HepG2 (cell line): ENCODE results near the gene GGT1. TPM values are rescaled to one million over a fixed set of nuclear protein-coding genes. Genes with fewer than 3 reads are reported as not detected.

ENCODE experiments used
- ATF7-NPFF ChIP-seq: sonication (generic); formaldehyde crosslinking; IDR thresholded peaks from 2 replicates; pipeline ENCODE4 v1.8.1; 2023; ENCODE audit warnings: mild to moderate bottlenecking, low read depth, missing genetic modification reagents, moderate library complexity
- BCL6 ChIP-seq: IDR thresholded peaks from 2 replicates; pipeline ENCODE4 v1.6.1; 2016; ENCODE audit warnings: missing genetic modification reagents, missing compliant biosample characterization
- CBFB ChIP-seq: sonication (generic); formaldehyde crosslinking; IDR thresholded peaks from 2 replicates; pipeline ENCODE4 v1.4.0; 2020; ENCODE audit warnings: missing genetic modification reagents
- DMAP1 ChIP-seq: IDR thresholded peaks from 2 replicates; pipeline ENCODE4 v1.6.1; 2016
- DPF2 ChIP-seq: sonication (generic); formaldehyde crosslinking; IDR thresholded peaks from 2 replicates; pipeline ENCODE4 v1.4.0; 2020; ENCODE audit warnings: mild to moderate bottlenecking, low read depth, missing genetic modification reagents, borderline replicate concordance
- ERF ChIP-seq: IDR thresholded peaks from 2 replicates; pipeline ENCODE4 v1.6.1; 2018; ENCODE audit warnings: missing biosample characterization, missing genetic modification reagents
- HDAC2 ChIP-seq: sonication (generic); formaldehyde crosslinking; IDR thresholded peaks from 2 replicates; pipeline ENCODE4 v1.4.0; 2020; ENCODE audit warnings: missing genetic modification reagents
- PCBP1 ChIP-seq: fragments of 200-400 bp; formaldehyde crosslinking; IDR thresholded peaks from 2 replicates; pipeline ENCODE4 v1.6.1; 2017; ENCODE audit warnings: mild to moderate bottlenecking, low read depth, low read length, borderline replicate concordance
- POGZ ChIP-seq: sonication (generic); formaldehyde crosslinking; IDR thresholded peaks from 2 replicates; pipeline ENCODE4 v1.4.0; 2020; ENCODE audit warnings: mild to moderate bottlenecking, missing genetic modification reagents
- SP4 ChIP-seq: sonication (generic); formaldehyde crosslinking; IDR thresholded peaks from 2 replicates; pipeline ENCODE4 v1.8.1; 2023; ENCODE audit warnings: mild to moderate bottlenecking, missing genetic modification reagents
- ZNF101 ChIP-seq: sonication (generic); formaldehyde crosslinking; IDR thresholded peaks from 2 replicates; pipeline ENCODE4 v1.4.0; 2020; ENCODE audit warnings: mild to moderate bottlenecking, low read depth, missing genetic modification reagents, borderline replicate concordance
- ZNF143 ChIP-seq: sonication (generic); formaldehyde crosslinking; IDR thresholded peaks from 2 replicates; pipeline ENCODE4 v1.4.0; 2020; ENCODE audit warnings: missing genetic modification reagents
- ZNF343 ChIP-seq: sonication (generic); formaldehyde crosslinking; IDR thresholded peaks from 2 replicates; pipeline ENCODE4 v1.4.0; 2020; ENCODE audit warnings: mild to moderate bottlenecking, missing genetic modification reagents
- ZNF556 ChIP-seq: sonication (generic); formaldehyde crosslinking; IDR thresholded peaks from 2 replicates; pipeline ENCODE4 v1.4.0; 2020; ENCODE audit warnings: mild to moderate bottlenecking, missing genetic modification reagents, borderline replicate concordance
- polyA plus RNA-seq, 8 experiments: library from polyadenylated mRNA; depleted of rRNA in 3 of 8; stranded (reverse) in 7 of 8; unstranded in 1 of 8; fragments of >200 nt; fragmentation: Illumina TruSeq in 4 of 8; extraction: Trizol in 4 of 8; gene quantifications; 2 replicates each; pipeline versions ENCODE4 v1.2.1 to v1.2.3, GENCODE V29; 2011 to 2016; ENCODE audit warnings: low read depth in 4 of 8, missing spikeins in 1 of 8, mixed read lengths in 1 of 8; ENCODE audit not compliant: insufficient read depth in 1 of 8
- total RNA-seq, 5 experiments: library from RNA; depleted of rRNA; stranded (reverse); fragments of >200 nt; fragmentation: Illumina TruSeq; extraction: Trizol; gene quantifications; 2 replicates each; pipeline ENCODE4 v1.2.3, GENCODE V29; 2016; ENCODE audit warnings: low read depth in 1 of 5
- TF ChIP-seq, protein P1 (sequence below): sonication (generic); formaldehyde crosslinking; IDR thresholded peaks from 2 replicates; pipeline ENCODE4 v1.5.0; 2020; ENCODE audit warnings: mild to moderate bottlenecking, missing genetic modification reagents
- TF ChIP-seq, protein P2 (sequence below): IDR thresholded peaks from 2 replicates; pipeline ENCODE4 v1.6.1; 2018; ENCODE audit warnings: missing genetic modification reagents, mild to moderate bottlenecking, missing compliant biosample characterization
- TF ChIP-seq, protein P3 (sequence below): sonication (generic); formaldehyde crosslinking; IDR thresholded peaks from 2 replicates; pipeline ENCODE4 v1.8.1; 2022; ENCODE audit warnings: low read depth, mild to moderate bottlenecking, missing genetic modification reagents
- TF ChIP-seq, protein P4 (sequence below): sonication (generic); formaldehyde crosslinking; IDR thresholded peaks from 2 replicates; pipeline ENCODE4 v1.5.0; 2020; ENCODE audit warnings: missing genetic modification reagents
- TF ChIP-seq, protein P5 (sequence below): sonication (generic); formaldehyde crosslinking; conservative IDR thresholded peaks from 2 replicates; pipeline ENCODE4 v1.8.0; 2022; ENCODE audit warnings: low read depth, missing genetic modification reagents

GGT1 gene
- total and polyA plus RNA-seq, 2 of the 13 experiments (the other 11 are each of a cell fraction or from before 2014, with no cell fraction given) = 29.9 to 103 TPM

DNA sequence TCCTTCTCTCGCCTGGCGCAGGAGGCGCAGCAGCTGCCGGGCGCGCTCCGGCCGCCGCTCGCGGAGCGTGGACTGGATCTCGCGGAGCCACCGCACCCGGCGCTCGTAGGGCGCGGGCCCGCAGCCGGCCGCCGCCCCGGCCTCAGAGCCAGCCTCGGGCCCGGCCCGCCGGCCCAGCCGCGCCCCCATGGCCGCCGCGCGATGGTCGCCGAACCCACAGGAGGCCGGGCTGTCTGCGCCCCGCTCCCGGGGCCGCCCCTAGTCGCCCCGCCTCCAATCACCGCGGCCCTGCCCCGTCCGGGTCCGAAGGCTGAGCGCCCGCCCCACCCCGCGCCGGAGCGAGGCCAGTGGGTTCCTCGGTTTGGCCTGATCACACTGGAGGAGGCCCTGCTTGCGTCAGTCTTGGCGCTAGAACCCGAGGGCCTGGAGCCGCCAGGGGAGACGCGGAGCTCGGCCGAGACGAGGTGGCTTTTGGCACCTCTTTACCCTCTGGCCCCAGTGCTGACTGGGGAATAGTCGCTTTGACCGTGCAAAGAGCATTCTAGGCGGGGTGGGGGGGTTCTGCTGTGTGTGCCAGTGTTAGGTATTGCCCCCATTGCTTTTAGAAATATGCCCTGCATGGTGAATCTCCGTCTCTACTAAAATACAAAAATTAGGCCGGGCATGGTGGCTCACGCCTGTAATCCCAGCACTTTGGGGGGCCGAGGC, 10.0 kb upstream of the GGT1 start, which contains the start of gene LRRC75B (continued):
- TF ChIP-seq DPF2 = 0 out of 2 replicates have a peak, but pooled peaks have one; percentile 38
- TF ChIP-seq POGZ (CRISPR knock-in tag) = peak; percentile 42; the same call in 1 of the 2 replicates
- peak; percentile 28; the same call in 1 of the 2 replicates for TF ChIP-seq DMAP1 (CRISPR knock-in tag)
- TF ChIP-seq, protein P1, sequence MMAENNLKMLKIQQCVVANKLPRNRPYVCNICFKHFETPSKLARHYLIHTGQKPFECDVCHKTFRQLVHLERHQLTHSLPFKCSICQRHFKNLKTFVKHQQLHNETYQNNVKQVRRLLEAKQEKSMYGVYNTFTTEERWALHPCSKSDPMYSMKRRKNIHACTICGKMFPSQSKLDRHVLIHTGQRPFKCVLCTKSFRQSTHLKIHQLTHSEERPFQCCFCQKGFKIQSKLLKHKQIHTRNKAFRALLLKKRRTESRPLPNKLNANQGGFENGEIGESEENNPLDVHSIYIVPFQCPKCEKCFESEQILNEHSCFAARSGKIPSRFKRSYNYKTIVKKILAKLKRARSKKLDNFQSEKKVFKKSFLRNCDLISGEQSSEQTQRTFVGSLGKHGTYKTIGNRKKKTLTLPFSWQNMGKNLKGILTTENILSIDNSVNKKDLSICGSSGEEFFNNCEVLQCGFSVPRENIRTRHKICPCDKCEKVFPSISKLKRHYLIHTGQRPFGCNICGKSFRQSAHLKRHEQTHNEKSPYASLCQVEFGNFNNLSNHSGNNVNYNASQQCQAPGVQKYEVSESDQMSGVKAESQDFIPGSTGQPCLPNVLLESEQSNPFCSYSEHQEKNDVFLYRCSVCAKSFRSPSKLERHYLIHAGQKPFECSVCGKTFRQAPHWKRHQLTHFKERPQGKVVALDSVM (CRISPR knock-in tag) = peak; percentile 53; the same call in 1 of the 2 replicates
- peak; percentile 86 for TF ChIP-seq SP4
- TF ChIP-seq, protein P2, sequence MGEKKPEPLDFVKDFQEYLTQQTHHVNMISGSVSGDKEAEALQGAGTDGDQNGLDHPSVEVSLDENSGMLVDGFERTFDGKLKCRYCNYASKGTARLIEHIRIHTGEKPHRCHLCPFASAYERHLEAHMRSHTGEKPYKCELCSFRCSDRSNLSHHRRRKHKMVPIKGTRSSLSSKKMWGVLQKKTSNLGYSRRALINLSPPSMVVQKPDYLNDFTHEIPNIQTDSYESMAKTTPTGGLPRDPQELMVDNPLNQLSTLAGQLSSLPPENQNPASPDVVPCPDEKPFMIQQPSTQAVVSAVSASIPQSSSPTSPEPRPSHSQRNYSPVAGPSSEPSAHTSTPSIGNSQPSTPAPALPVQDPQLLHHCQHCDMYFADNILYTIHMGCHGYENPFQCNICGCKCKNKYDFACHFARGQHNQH (CRISPR knock-in tag) = peak; percentile 80; the same call in 1 of the 2 replicates
- TF ChIP-seq, protein P3, sequence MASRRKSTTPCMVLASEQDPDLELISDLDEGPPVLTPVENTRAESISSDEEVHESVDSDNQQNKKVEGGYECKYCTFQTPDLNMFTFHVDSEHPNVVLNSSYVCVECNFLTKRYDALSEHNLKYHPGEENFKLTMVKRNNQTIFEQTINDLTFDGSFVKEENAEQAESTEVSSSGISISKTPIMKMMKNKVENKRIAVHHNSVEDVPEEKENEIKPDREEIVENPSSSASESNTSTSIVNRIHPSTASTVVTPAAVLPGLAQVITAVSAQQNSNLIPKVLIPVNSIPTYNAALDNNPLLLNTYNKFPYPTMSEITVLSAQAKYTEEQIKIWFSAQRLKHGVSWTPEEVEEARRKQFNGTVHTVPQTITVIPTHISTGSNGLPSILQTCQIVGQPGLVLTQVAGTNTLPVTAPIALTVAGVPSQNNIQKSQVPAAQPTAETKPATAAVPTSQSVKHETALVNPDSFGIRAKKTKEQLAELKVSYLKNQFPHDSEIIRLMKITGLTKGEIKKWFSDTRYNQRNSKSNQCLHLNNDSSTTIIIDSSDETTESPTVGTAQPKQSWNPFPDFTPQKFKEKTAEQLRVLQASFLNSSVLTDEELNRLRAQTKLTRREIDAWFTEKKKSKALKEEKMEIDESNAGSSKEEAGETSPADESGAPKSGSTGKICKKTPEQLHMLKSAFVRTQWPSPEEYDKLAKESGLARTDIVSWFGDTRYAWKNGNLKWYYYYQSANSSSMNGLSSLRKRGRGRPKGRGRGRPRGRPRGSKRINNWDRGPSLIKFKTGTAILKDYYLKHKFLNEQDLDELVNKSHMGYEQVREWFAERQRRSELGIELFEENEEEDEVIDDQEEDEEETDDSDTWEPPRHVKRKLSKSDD (CRISPR knock-in tag) = peak; percentile 43; the same call in 1 of the 2 replicates
- TF ChIP-seq, protein P4, sequence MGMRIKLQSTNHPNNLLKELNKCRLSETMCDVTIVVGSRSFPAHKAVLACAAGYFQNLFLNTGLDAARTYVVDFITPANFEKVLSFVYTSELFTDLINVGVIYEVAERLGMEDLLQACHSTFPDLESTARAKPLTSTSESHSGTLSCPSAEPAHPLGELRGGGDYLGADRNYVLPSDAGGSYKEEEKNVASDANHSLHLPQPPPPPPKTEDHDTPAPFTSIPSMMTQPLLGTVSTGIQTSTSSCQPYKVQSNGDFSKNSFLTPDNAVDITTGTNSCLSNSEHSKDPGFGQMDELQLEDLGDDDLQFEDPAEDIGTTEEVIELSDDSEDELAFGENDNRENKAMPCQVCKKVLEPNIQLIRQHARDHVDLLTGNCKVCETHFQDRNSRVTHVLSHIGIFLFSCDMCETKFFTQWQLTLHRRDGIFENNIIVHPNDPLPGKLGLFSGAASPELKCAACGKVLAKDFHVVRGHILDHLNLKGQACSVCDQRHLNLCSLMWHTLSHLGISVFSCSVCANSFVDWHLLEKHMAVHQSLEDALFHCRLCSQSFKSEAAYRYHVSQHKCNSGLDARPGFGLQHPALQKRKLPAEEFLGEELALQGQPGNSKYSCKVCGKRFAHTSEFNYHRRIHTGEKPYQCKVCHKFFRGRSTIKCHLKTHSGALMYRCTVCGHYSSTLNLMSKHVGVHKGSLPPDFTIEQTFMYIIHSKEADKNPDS (CRISPR knock-in tag) = no peak
- no peak for TF ChIP-seq ZNF143 (CRISPR knock-in tag)
- peak; percentile 82 for TF ChIP-seq ERF (CRISPR knock-in tag)
- no peak for TF ChIP-seq PCBP1
- TF ChIP-seq ATF7-NPFF (CRISPR knock-in tag) = peak; percentile 22; the same call in 1 of the 2 replicates
- TF ChIP-seq, protein P5, sequence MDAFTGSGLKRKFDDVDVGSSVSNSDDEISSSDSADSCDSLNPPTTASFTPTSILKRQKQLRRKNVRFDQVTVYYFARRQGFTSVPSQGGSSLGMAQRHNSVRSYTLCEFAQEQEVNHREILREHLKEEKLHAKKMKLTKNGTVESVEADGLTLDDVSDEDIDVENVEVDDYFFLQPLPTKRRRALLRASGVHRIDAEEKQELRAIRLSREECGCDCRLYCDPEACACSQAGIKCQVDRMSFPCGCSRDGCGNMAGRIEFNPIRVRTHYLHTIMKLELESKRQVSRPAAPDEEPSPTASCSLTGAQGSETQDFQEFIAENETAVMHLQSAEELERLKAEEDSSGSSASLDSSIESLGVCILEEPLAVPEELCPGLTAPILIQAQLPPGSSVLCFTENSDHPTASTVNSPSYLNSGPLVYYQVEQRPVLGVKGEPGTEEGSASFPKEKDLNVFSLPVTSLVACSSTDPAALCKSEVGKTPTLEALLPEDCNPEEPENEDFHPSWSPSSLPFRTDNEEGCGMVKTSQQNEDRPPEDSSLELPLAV = 0 out of 2 replicates have a peak, but pooled peaks have one; percentile 58
- TF ChIP-seq HDAC2 (CRISPR knock-in tag) = peak; percentile 59; the same call in 1 of the 2 replicates
- TF ChIP-seq ZNF556 (CRISPR knock-in tag) = no peak
- 0 out of 2 replicates have a peak, but pooled peaks have one; percentile 29 for TF ChIP-seq ZNF343 (CRISPR knock-in tag)
- peak; percentile 67 for TF ChIP-seq BCL6 (CRISPR knock-in tag)
- TF ChIP-seq ZNF101 = no peak
- 0 out of 2 replicates have a peak, but pooled peaks have one; percentile 69 for TF ChIP-seq CBFB
